Mesendoderm (in vitro differentiated cells): ENCODE results near the gene FHL2.

Experiments used
- DNase-seq: peaks from one replicate; pipeline ENCODE4 v3.0.0; 2013
- H2AK5ac ChIP-seq: 2 replicates; pipeline ENCODE4 v1.6.1; 2013; ENCODE audit warnings: low read length, inconsistent platforms
- H2BK120ac ChIP-seq: 2 replicates; pipeline ENCODE4 v1.6.1; 2013; ENCODE audit warnings: low read depth, mild to moderate bottlenecking, low read length, moderate library complexity, mixed read lengths
- H2BK15ac ChIP-seq: replicated peaks from 2 replicates; pipeline ENCODE4 v1.6.1; 2013; ENCODE audit warnings: low read depth, mild to moderate bottlenecking, moderate library complexity
- H2BK5ac ChIP-seq: 2 replicates; pipeline ENCODE4 v1.6.1; 2013; ENCODE audit warnings: low read length, inconsistent platforms
- H3K18ac ChIP-seq: 2 replicates; pipeline ENCODE4 v1.6.1; 2013; ENCODE audit warnings: mild to moderate bottlenecking, low read length, mixed read lengths
- H3K23ac ChIP-seq: one replicate; pipeline ENCODE4 v1.6.1; 2013; ENCODE audit warnings: low read length
- H3K27ac ChIP-seq: 2 replicates; pipeline ENCODE4 v1.5.1; 2013; ENCODE audit warnings: low read depth, mild to moderate bottlenecking, inconsistent platforms, low read length, moderate library complexity
- H3K27me3 ChIP-seq: 2 replicates; pipeline ENCODE4 v1.6.1; 2013; ENCODE audit warnings: low read length, control low read depth, mild to moderate bottlenecking, inconsistent platforms; ENCODE audit not compliant: insufficient read depth, poor library complexity
- H3K36me3 ChIP-seq: 2 replicates; pipeline ENCODE4 v1.6.1; 2013; ENCODE audit warnings: low read length, inconsistent platforms; ENCODE audit not compliant: control insufficient read depth, insufficient read depth
- H3K4ac ChIP-seq: one replicate; pipeline ENCODE4 v1.6.1; 2013; ENCODE audit warnings: low read depth, mild to moderate bottlenecking, low read length, moderate library complexity
- H3K4me1 ChIP-seq: 2 replicates; pipeline ENCODE4 v1.6.1; 2013; ENCODE audit warnings: low read depth, low read length, inconsistent platforms; ENCODE audit not compliant: control insufficient read depth
- H3K4me2 ChIP-seq: 2 replicates; pipeline ENCODE4 v1.6.1; 2013; ENCODE audit warnings: low read length
- H3K4me3 ChIP-seq: 2 replicates; pipeline ENCODE4 v1.5.1; 2013; ENCODE audit warnings: mild to moderate bottlenecking, low read length
- H3K56ac ChIP-seq: one replicate; pipeline ENCODE4 v1.6.1; 2013; ENCODE audit warnings: low read length
- H3K79me1 ChIP-seq: 2 replicates; pipeline ENCODE4 v1.6.1; 2013; ENCODE audit warnings: low read length, inconsistent platforms
- H3K79me2 ChIP-seq: 2 replicates; pipeline ENCODE4 v1.6.1; 2013; ENCODE audit warnings: mild to moderate bottlenecking, low read length; ENCODE audit not compliant: control insufficient read depth, insufficient read depth
- H3K9ac ChIP-seq: 2 replicates; pipeline ENCODE4 v1.6.1; 2013; ENCODE audit warnings: low read length, inconsistent platforms
- H4K5ac ChIP-seq: one replicate; pipeline ENCODE4 v1.6.1; 2013; ENCODE audit warnings: low read length
- H4K8ac ChIP-seq: one replicate; pipeline ENCODE4 v1.6.1; 2013; ENCODE audit warnings: low read depth, mild to moderate bottlenecking, control low read depth, low read length, moderate library complexity
- WGBS: extraction: QIAGEN DNeasy Blood & Tissue Kit; methylation state at CpG from one replicate; pipeline ENCODE4 v1.1.7; 2013; ENCODE audit warnings: low lambda C conversion rate, missing lambda C conversion rate; ENCODE audit not compliant: insufficient coverage; ENCODE audit errors: extremely low coverage; 5-methylcytosine and 5-hydroxymethylcytosine counted together

Gene FHL2

DNA sequence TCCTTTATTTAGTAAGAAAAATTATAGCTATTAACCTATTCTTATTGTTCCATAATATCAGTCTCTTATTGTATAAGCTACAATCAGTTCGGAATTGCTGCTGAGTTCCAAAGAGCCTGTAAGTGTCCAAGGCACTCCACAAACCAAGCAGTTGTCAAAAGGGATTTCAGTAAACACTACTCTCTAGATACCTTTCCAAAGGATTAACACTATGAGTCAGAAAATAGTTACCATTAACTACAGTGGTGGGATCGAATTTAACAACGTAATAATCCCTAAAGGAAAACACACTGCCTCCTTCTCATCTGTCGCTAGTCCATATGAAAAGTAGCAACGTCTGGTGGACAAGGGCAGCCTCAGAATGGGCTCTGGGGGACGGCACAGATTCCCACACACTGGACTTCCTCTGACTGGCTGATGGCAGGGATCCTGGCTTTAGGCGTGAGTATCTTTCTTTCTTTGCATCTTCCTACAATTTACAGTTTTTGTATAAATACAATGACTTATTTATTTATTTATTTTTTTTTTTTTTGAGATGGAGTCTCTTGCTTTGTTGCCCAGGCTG is 78.1 kb downstream of the FHL2 start:
- no peak overlapping the region for H3K27ac ChIP-seq

DNA sequence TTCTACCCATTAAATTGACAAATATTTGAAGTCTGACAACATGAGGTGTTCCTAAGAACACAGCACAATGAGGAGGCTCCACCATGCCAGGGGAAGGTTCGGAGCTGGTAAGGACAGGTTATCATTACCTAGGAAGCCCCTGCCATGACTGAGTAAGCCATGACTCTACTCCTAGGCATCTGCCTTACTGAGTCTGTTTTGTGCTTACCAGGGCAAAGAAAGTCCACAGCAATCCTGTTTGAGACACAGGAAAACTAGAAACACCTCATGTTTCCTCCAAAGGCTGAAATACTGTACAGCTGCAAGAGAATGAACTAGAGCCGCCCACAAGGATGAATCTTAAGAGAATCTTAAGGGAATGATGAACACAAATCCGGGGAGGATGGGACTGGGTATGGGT is 80.9 kb downstream of the FHL2 start:
- no peak overlapping the region for H3K23ac ChIP-seq
- DNase-seq = no peak
- H3K4me2 ChIP-seq = no peak overlapping the region
- no peak overlapping the region for H3K4me3 ChIP-seq
- no peak overlapping the region for H3K4ac ChIP-seq
- WGBS = no CpG with 5 or more reads among the region's 3 CpGs
- H3K79me2 ChIP-seq = peaks cover 4% of the 10 kb centered on the region
- H3K27ac ChIP-seq = no peak overlapping the region
- no peak overlapping the region for H3K9ac ChIP-seq
- no peak overlapping the region for H3K18ac ChIP-seq
- H2AK5ac ChIP-seq = no peak overlapping the region
- no peak overlapping the region for H4K8ac ChIP-seq
- no peak overlapping the region for H2BK120ac ChIP-seq
- H2BK5ac ChIP-seq = no peak overlapping the region
- H4K5ac ChIP-seq = no peak overlapping the region
- H3K56ac ChIP-seq = no peak overlapping the region
- H3K79me1 ChIP-seq = peaks cover 2% of the 10 kb centered on the region
- H3K4me1 ChIP-seq = no peaks in the 10 kb centered on the region
- H3K36me3 ChIP-seq = no peaks in the 10 kb centered on the region
- H3K27me3 ChIP-seq = no peaks in the 10 kb centered on the region
- H2BK15ac ChIP-seq = no peak overlapping the region

More for the DNA sequence above, 78.1 kb downstream of the FHL2 start:
- Histone ChIP-seq H3K4ac (no peak overlapping the region), H3K4me1 (peaks cover 4% of the 10 kb centered on the region), H3K23ac (no peak overlapping the region), H4K8ac (no peak overlapping the region), H2BK120ac (no peak overlapping the region), H3K9ac (no peak overlapping the region), H2AK5ac (no peak overlapping the region), H2BK15ac (no peak overlapping the region), H4K5ac (no peak overlapping the region), H3K36me3 (no peaks in the 10 kb centered on the region), H3K18ac (no peak overlapping the region), H3K56ac (no peak overlapping the region), H3K27me3 (no peaks in the 10 kb centered on the region), H3K79me2 (peaks cover 5% of the 10 kb centered on the region), H3K4me2 (no peak overlapping the region), H3K79me1 (peaks cover 3% of the 10 kb centered on the region), H3K4me3 (no peak overlapping the region), H2BK5ac (no peak overlapping the region)
- no peak for DNase-seq
- WGBS = no CpG with 5 or more reads among the region's 7 CpGs

GRCh38 chr2:105315314-105315713 is 83.5 kb downstream of the FHL2 start:
- no peak overlapping the region for H2BK15ac ChIP-seq

DNA sequence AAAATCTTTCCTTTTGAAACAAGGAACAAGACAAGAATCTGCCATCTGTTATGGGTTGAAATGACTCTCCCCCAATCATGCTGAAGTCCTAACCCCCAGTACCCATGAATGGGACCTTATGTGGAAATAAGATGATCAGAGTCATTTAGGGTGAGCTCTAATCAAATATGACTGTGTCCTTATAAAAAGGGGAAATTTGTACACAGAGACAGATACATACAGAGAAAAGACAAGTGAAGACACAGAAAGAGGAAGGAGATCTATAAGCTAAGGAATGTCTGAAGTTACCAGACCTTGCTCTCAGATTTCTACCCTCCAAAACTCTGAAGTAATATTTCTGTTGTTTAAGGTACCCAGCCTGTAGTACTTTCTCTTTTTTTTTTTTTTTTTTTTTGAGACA is 85.0 kb downstream of the FHL2 start:
- H3K36me3 ChIP-seq = no peaks in the 10 kb centered on the region
- H2BK15ac ChIP-seq = no peak overlapping the region
- H3K27ac ChIP-seq = no peak overlapping the region
- no peak overlapping the region for H4K8ac ChIP-seq
- H3K79me1 ChIP-seq = peaks cover 3% of the 10 kb centered on the region
- DNase-seq = no peak
- H3K27me3 ChIP-seq = no peaks in the 10 kb centered on the region
- no peak overlapping the region for H3K23ac ChIP-seq
- H3K56ac ChIP-seq = no peak overlapping the region
- H3K79me2 ChIP-seq = no peaks in the 10 kb centered on the region
- H3K9ac ChIP-seq = no peak overlapping the region
- no peak overlapping the region for H3K4ac ChIP-seq
- no peak overlapping the region for H4K5ac ChIP-seq
- H3K18ac ChIP-seq = no peak overlapping the region
- no peaks in the 10 kb centered on the region for H3K4me1 ChIP-seq
- H2BK120ac ChIP-seq = no peak overlapping the region
- H3K4me3 ChIP-seq = no peak overlapping the region
- H2AK5ac ChIP-seq = no peak overlapping the region
- no peak overlapping the region for H3K4me2 ChIP-seq
- no peak overlapping the region for H2BK5ac ChIP-seq

More at GRCh38 chr2:105315314-105315713, 83.5 kb downstream of the FHL2 start:
- Histone ChIP-seq H3K4me3 (no peak overlapping the region), H3K9ac (no peak overlapping the region), H3K4me1 (no peaks in the 10 kb centered on the region), H4K8ac (no peak overlapping the region), H3K36me3 (no peaks in the 10 kb centered on the region), H3K18ac (no peak overlapping the region), H3K56ac (no peak overlapping the region), H3K79me1 (peaks cover under 1% of the 10 kb centered on the region), H2AK5ac (no peak overlapping the region), H3K4me2 (no peak overlapping the region), H4K5ac (no peak overlapping the region), H3K4ac (no peak overlapping the region), H3K79me2 (peaks cover 2% of the 10 kb centered on the region), H3K23ac (no peak overlapping the region), H3K27me3 (no peaks in the 10 kb centered on the region), H3K27ac (no peak overlapping the region), H2BK5ac (no peak overlapping the region), H2BK120ac (no peak overlapping the region)
- no CpG with 5 or more reads among the region's 3 CpGs for WGBS
- no peak for DNase-seq
